IPS-NIHi7 (cell line): ENCODE measurements around the gene HPS3.
"Not testable (repeated sequence)": the region's sequence is repeated elsewhere in the genome, so short reads cannot be mapped to it uniquely, and the experiment has no call there.

Experiments used
- DNase-seq: peaks from one replicate; pipeline ENCODE4 v3.0.0; 2012; ENCODE audit warnings: mixed read lengths; ENCODE audit errors: extremely low spot score

Gene HPS3

GRCh38 chr3:149186721-149187120, 57.3 kb downstream of the HPS3 start:
- DNase-seq = no peak

- no peak for DNase-seq
Measured at GRCh38 chr3:149188494-149188893, 59.1 kb downstream of the HPS3 start.

DNA sequence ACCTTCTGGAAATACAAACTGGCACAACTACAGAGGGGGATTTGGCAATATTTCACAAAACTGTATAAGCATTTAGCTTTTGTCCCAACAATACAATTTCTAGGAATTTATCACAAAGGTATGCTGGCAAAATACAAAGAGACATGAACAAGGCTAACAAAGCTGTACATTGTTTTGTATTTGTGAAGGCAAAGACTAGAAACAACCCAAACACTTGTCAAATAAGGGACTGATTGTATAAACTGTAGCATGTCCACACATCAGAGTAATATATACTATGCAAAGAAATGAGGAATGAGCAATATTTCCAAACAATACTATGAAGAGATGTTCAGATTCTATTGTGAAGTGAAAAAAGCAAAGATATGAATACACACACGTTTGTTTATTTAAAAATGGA, 65.8 kb downstream of the HPS3 start:
- no peak for DNase-seq

DNA sequence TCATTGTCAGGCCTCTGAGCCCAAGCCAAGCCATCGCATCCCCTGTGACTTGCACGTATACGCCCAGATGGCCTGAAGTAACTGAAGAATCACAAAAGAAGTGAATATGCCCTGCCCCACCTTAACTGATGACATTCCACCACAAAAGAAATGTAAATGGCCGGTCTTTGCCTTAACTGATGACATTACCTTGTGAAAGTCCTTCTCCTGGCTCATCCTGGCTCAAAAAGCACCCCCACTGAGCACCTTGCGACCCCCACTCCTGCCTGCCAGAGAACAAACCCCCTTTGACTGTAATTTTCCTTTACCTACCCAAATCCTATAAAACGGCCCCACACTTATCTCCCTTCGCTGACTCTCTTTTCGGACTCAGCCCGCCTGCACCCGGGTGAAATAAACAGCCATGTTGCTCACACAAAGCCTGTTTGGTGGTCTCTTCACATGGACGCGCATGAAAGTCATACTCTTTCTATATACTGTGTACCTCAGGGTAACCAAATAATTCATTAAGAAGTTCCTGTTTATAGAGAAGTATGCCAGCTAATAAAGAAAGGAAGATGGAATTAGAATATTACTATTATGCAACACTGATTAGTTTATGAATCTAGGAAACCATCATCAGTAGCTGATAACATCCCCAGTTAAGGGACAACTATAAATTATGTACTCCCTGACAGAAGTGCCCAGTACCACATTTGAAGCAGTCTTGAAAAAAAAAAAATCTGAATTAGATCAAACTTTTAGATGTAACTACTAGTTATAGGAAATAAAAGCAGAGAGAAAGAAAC, 67.6 kb downstream of the HPS3 start:
- not testable (repeated sequence) for DNase-seq

DNA sequence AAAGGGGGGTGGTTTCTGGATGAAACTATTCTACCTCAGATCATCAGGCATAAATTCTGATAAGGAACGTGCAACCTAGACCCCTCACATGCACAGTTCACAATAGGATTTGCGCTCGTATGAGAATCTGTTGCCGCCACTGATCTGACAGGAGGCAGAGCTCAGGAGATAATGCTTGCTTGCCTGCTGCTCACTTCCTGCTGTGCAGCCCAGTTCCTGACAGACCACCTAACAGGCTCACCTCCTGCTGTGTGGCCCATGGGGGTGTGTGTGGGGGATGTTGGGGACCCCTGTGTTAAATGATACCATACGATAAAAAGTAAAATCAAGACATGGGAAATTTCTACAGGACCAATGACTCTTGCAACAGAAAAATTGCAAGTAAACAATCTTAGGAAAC, 68.2 kb downstream of the HPS3 start:
- no peak for DNase-seq

DNA sequence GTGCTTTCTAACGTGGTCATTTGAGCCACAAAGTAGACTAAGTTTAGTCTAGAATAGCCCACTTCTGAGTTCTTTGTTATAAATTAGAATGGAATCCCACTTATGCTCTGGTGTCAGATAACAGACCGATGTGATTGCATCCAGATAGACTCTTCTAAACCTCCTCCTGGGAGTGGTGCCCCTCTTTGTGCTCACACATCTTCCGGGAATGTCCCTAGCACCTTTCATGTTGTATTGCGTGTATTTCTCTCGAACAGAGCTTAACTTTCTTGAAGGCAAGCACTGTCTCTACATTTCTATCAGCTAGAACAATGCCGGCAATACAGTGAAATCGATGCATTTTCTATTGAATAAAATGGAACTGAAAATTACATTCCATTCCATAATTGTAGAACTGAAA, 69.2 kb downstream of the HPS3 start:
- peak; percentile 74 for DNase-seq

DNA sequence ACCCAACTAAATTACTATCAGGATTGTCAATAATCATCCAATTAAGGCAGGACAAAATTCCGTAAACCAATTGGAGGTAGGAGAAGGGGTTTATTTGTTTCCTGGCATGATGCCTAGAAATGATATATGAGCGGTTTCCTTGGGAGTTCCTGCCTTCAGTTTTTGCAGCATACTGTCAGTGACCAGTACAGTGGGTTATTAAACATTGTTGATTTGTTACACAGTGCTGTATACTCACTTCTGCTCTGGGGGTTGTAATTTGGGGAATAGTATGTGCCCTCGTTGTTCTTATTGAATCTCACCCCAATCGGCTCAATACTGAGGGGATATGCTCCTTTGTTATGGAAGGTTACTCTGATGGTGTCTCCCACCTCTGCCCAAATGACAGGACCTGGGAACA, 70.0 kb downstream of the HPS3 start:
- no peak for DNase-seq

DNA sequence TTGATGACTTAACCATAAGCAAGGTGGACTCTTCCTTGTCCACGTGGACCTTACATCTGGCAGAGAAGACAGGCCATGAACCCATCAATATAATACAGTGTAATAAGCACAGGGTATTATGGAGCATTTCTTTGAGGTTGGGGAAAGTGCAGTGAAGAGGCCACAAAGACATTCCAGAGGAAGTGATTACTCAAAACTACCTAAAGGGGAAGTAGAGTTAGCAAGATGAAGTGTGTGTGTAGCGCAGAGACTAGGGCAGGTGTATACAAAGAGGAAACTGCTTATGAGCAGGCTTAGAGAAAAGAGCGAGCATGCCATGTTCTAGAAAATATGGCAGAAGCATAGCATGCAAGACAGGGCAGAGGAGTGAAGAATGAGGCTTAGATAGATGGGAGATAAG, 74.3 kb downstream of the HPS3 start:
- DNase-seq = no peak

- DNase-seq = no peak
Measured at GRCh38 chr3:149204390-149204991, 75.1 kb downstream of the HPS3 start.

- DNase-seq = no peak
Measured at GRCh38 chr3:149207475-149207874, 78.0 kb downstream of the HPS3 start.

GRCh38 chr3:149209431-149209830, 80.0 kb downstream of the HPS3 start:
- no peak for DNase-seq

DNA sequence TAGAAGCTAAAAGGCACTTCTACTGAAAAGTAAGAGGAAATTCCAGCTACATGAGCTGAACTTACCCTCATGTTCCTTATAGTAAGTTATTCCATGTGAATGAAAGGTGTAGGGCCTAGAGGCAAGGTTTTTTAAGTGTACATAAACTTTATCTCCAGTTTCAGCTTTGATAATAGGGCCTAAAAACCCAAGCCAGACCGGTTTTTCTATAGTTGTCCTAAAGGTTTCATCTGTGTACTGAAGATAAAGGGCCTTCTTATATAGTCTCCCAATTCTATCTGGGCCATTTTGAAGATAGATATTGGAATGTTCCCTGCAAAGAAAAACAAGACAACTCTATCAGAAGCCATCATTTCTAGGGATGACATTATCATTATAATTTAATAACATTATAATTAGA, 82.9 kb downstream of the HPS3 start:
- DNase-seq = no peak

DNA sequence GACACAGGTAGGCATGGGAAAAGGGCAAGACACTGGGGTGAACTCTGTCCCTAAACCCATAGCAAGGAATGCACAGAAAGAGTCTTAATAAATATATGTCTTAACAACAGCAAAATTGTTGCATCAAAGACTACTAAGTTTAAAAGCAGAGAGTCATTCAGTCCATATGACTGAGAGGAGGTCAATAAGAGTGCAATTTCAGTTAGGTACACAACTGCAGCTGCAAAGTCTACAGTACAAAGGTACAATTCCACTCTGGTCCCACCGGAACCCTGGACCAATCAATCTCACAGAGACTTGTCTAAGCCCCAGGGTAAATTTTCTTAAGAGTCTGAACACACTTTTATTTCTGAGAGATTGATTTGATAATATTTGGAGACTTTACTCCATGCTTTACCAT, 85.3 kb downstream of the HPS3 start:
- no peak for DNase-seq

- DNase-seq = no peak
Measured at GRCh38 chr3:149215515-149215914, 86.1 kb downstream of the HPS3 start.

- no peak for DNase-seq
Measured at GRCh38 chr3:149216193-149216869, 86.9 kb downstream of the HPS3 start.

- no peak for DNase-seq
Measured at GRCh38 chr3:149217347-149217746, 87.9 kb downstream of the HPS3 start.

DNA sequence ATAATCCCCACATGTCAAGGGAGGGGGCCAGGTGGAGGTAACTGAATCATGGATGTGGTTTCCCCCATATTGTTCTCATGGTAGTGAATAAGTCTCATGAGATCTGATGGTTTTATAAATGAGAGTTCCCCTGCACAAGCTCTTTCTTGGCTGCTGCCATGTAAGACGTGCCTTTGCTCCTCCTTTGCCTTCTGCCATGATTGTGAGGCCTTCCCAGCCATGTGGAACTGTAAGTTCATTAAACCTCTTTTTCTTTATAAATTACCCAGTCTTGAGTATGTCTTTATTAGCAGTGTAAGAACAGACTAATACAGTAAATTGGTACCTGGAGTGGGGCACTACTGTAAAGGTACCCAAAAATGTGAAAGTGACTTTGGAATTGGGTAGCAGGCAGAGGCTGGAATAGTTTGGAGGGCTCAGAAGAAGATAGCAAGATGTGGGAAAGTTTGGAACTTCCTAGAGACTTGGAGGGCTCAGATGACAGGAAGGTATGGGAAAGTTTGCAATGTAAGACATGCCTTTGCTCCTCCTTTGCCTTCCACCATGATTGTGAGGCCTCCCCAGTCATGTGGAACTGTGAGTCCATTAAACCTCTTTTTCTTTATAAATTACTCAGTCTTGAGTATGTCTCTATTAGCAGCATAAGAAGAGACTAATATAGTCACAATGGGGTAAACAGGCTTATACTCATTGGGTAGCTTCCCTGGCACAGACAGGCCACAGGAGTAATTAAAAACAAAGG, 90.1 kb downstream of the HPS3 start:
- DNase-seq = not testable (repeated sequence)

DNA sequence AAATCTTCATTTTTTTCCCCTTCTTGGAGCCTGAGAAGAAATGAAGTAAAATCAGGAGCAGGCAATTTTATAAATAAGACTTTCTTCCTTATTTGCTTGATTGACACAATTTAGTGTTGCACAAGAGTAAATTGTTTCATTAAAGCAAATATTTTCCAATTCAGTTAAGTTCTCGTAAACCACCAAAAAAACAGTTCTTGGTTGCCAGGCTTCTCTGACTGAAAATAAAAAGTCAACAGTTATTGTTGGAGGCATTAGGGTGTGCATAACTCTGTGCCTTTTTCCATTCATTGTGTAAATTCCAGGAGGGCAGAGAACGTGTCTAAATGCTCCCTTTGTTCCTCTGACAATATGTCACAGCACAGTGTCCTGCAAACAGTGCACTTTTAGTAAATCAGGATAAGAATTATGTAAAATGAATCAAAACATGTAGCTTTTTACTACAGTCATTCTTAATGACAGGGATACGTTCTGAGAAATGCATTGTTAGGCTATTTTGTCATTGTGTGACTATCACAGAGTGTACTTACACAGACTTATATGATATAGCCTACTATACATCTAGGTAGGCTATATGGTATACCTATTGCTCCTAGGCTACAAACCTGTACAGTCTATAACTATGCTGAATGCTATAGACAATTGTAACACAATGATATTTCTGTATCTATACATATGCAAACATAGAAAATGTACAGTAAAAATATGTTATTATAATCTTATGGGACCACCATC, 92.5 kb downstream of the HPS3 start, which contains the start of gene CP:
Gene CP, minus strand, starts transcription at position 47 of the 735 bp plus-strand sequence. Its CDS starts 37 bp downstream, at position 10.
- DNase-seq = no peak
